Activated naive CD8-positive, alpha-beta T cell treated with anti-CD3 and anti-CD28 coated beads, Interleukin-2, amount 50 U/mL, for 24 hours (primary cell): Measurements from ENCODE around the gene ADCY9.
"Not testable (repeated sequence)": the region's sequence is repeated elsewhere in the genome, so short reads cannot be mapped to it uniquely, and the experiment has no call there.

ENCODE experiments used
- ATAC-seq: fragments of 150-1000 bp; cut with Tn5 transposase; one replicate; pipeline ENCODE4 v1.10.0; 2021
- DNase-seq: peaks from one replicate; pipeline ENCODE4 v3.0.0; 2021
- H3K27ac Mint-ChIP-seq: one replicate; pipeline ENCODE4 v1.8.0; 2021; ENCODE audit warnings: mild to moderate bottlenecking, mixed read lengths
- H3K27me3 Mint-ChIP-seq: one replicate; pipeline ENCODE4 v1.8.0; 2021; ENCODE audit warnings: mixed read lengths
- H3K36me3 Mint-ChIP-seq: one replicate; pipeline ENCODE4 v1.8.0; 2021; ENCODE audit warnings: low read depth, mixed read lengths
- H3K4me1 Mint-ChIP-seq: one replicate; pipeline ENCODE4 v1.8.0; 2021; ENCODE audit warnings: mixed read lengths
- H3K4me3 Mint-ChIP-seq: one replicate; pipeline ENCODE4 v1.8.0; 2021; ENCODE audit warnings: mild to moderate bottlenecking, moderate library complexity, mixed read lengths
- H3K9me3 Mint-ChIP-seq: one replicate; pipeline ENCODE4 v1.8.0; 2021; ENCODE audit warnings: mixed read lengths

Gene ADCY9

GRCh38 chr16:4116325-4117249 is at the start of gene ADCY9:
Gene ADCY9 (minus strand): TSS chr16:4116442. CDS start chr16:4115442, 1,000 bp downstream.
- Mint-ChIP-seq H3K27ac (peak within 1 kb of the TSS; percentile 68), H3K4me3 (peak within 1 kb of the TSS; percentile 82), H3K4me1 (peaks cover 37% of the 10 kb centered on the region), H3K36me3 (peaks cover 3% of the 10 kb centered on the region), H3K9me3 (no peaks in the 10 kb centered on the region), H3K27me3 (peaks cover 14% of the 10 kb centered on the region)
- DNase-seq (peak; percentile 78), ATAC-seq (peak; percentile 78)

GRCh38 chr16:4160658-4161430 is 44.6 kb upstream of the ADCY9 start:
- no peaks in the 10 kb centered on the region for H3K4me1 Mint-ChIP-seq
- H3K4me3 Mint-ChIP-seq: no peak overlapping the region
- no peak overlapping the region for H3K27ac Mint-ChIP-seq
- no peak for DNase-seq
- no peaks in the 10 kb centered on the region for H3K9me3 Mint-ChIP-seq
- no peaks in the 10 kb centered on the region for H3K36me3 Mint-ChIP-seq
- no peak for ATAC-seq
- H3K27me3 Mint-ChIP-seq: no peaks in the 10 kb centered on the region

DNA sequence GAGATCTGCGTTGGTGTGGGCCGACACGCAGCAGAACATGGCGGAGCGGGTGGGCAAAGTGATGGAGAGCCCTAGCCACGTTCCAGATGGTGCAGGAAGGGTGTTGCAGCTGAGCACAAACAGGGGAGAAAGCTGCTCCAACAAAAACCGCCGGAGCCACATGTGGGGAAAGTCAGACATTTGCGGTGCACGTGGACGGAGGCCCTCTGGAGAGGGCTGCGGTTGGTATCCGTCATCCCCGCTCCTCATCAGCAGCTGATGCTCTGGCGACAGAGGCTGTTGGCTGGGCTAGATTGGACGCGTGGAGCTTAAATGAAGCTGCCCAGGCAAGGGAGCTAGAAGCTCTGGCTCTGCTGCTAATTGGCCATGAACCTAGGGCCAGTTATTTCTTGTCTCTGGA is 43.5 kb upstream of the ADCY9 start:
- no peak overlapping the region for H3K27ac Mint-ChIP-seq

DNA sequence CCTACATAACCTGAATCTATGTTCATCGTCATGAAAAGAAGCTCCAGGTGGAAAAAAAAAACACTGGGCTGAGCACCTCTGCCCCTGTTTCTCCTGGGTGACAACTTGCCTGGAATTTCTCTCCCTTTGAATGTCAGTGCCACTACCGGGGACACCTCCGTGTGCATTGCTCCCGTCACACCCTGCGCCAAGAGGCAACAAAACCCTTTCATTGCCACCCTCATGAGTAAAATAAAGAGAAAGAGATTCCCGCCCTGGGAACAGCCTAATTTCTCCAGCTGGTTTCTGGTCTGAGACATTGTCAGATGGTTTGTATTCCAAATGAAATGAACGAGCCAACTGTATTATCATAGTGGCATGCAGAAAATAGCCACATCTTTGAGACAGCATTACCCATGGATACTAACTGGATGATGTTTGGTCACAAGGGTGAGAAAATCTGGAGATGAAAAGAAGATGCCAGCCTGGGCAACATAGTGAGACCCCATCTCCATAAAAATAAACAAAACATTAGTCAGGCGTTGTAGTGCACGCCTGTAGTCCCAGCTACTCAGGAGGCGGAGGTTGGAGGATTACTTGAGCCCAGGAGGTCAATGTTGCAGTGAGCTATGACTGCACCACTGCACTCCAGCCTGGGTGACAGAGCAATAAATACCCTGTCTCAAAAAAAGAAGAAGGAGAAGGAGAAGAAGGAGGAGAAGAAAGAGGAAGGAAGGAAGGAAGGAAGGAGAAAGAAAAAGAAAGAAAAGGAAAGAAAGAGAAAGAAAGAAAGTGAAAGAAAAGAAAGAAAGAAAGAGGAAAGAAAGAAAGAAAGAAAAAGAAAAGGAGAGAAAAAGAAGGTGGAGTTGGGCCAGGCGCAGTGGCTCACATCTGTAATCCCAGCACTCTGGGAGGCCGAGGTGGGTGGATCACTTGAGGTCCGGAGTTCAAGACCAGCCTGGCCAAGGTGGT is 42.2 kb upstream of the ADCY9 start:
- Mint-ChIP-seq H3K27me3 (no peaks in the 10 kb centered on the region), H3K9me3 (no peaks in the 10 kb centered on the region), H3K4me3 (no peak overlapping the region), H3K27ac (no peak overlapping the region), H3K4me1 (no peaks in the 10 kb centered on the region), H3K36me3 (no peaks in the 10 kb centered on the region)
- DNase-seq (no peak), ATAC-seq (no peak)

More for the DNA sequence above, 43.5 kb upstream of the ADCY9 start:
- no peaks in the 10 kb centered on the region for H3K36me3 Mint-ChIP-seq
- ATAC-seq (no peak), DNase-seq (no peak)
- no peak overlapping the region for H3K4me3 Mint-ChIP-seq
- H3K27me3 Mint-ChIP-seq: no peaks in the 10 kb centered on the region
- H3K4me1 Mint-ChIP-seq: no peaks in the 10 kb centered on the region
- no peaks in the 10 kb centered on the region for H3K9me3 Mint-ChIP-seq

GRCh38 chr16:4157376-4157825 is 41.2 kb upstream of the ADCY9 start:
- Mint-ChIP-seq H3K27ac (no peak overlapping the region), H3K9me3 (no peaks in the 10 kb centered on the region)

DNA sequence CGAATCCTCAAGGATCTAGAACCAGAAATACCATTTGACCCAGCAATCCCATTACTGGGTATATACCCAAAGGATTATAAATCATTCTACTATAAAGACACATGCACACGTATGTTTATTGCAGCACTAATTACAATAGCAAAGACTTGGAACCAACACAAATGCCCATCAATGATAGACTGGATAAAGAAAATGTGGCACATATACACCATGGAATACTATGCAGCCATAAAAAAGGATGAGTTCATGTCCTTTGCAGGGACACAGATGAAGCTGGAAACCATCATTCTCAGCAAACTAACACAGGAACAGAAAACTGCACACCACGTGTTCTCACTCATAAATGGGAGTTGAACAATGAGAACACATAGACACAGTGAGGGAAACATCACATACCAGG is 40.3 kb upstream of the ADCY9 start:
- not testable (repeated sequence) for DNase-seq, H3K27me3 Mint-ChIP-seq, H3K27ac Mint-ChIP-seq, H3K4me1 Mint-ChIP-seq, H3K4me3 Mint-ChIP-seq, H3K36me3 Mint-ChIP-seq, ATAC-seq, H3K9me3 Mint-ChIP-seq

More at GRCh38 chr16:4157376-4157825, 41.2 kb upstream of the ADCY9 start:
- Mint-ChIP-seq H3K4me3 (no peak overlapping the region), H3K4me1 (no peaks in the 10 kb centered on the region), H3K27me3 (no peaks in the 10 kb centered on the region), H3K36me3 (no peaks in the 10 kb centered on the region)
- no peak for DNase-seq
- no peak for ATAC-seq

- DNase-seq, H3K4me1 Mint-ChIP-seq, H3K9me3 Mint-ChIP-seq, H3K4me3 Mint-ChIP-seq, ATAC-seq, H3K27ac Mint-ChIP-seq, H3K27me3 Mint-ChIP-seq, H3K36me3 Mint-ChIP-seq: not testable (repeated sequence)
Measured at GRCh38 chr16:4153364-4153763, 37.1 kb upstream of the ADCY9 start.

DNA sequence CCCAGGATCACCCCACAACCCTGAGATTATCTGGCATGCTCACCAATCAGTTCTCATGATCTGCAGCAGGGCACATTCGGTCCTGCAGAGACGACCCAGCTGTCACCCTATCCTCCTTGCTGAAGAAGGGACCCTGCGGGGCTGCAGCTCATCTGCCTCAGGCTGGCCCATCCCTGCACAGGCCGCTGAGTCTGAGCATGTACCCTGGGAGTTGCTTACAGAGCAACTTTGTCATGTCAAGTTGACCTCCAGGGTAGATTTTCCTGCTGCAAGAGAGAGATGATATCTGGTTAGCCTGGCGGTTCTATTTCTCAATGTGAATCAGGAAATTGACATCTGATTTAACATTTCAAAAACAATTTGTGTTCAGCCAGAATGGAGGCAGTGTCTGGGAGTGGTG is 36.0 kb upstream of the ADCY9 start:
- no peak overlapping the region for H3K27ac Mint-ChIP-seq

GRCh38 chr16:4147236-4147635 is 31.0 kb upstream of the ADCY9 start:
- no peaks in the 10 kb centered on the region for H3K9me3 Mint-ChIP-seq
- peaks cover 2% of the 10 kb centered on the region for H3K27me3 Mint-ChIP-seq
- ATAC-seq (no peak), DNase-seq (no peak)
- peaks cover 4% of the 10 kb centered on the region for H3K4me1 Mint-ChIP-seq
- no peaks in the 10 kb centered on the region for H3K36me3 Mint-ChIP-seq
- no peak overlapping the region for H3K27ac Mint-ChIP-seq
- H3K4me3 Mint-ChIP-seq: no peak overlapping the region

More for the DNA sequence above, 36.0 kb upstream of the ADCY9 start:
- Mint-ChIP-seq H3K27me3 (peaks cover under 1% of the 10 kb centered on the region), H3K9me3 (no peaks in the 10 kb centered on the region), H3K36me3 (no peaks in the 10 kb centered on the region), H3K4me1 (no peaks in the 10 kb centered on the region), H3K4me3 (no peak overlapping the region)
- no peak for DNase-seq
- peak; percentile 15 for ATAC-seq

DNA sequence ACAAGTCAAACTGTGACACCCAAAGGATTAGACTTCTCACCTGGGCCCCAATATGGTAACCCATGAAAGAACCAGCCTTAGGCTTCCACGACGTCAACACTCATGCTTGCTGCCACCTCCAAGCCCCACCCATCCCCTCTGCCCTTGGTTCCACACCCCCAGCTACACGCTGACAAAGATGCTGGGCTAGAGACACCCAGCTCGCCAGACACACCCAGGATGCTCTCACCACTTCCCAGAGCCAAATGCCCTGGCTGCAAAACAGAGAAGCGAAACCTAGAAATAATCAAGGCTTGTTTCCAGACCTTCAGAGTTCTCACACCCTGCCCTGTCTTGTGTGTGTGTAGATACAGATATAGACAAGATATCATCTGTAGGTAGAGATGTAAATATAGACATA is 26.0 kb upstream of the ADCY9 start:
- no peak for ATAC-seq
- H3K27me3 Mint-ChIP-seq: peaks cover 5% of the 10 kb centered on the region
- peaks cover 5% of the 10 kb centered on the region for H3K4me1 Mint-ChIP-seq
- no peaks in the 10 kb centered on the region for H3K9me3 Mint-ChIP-seq
- H3K36me3 Mint-ChIP-seq: no peaks in the 10 kb centered on the region
- H3K4me3 Mint-ChIP-seq: no peak overlapping the region
- no peak overlapping the region for H3K27ac Mint-ChIP-seq
- no peak for DNase-seq

- Mint-ChIP-seq H3K27me3 (peaks cover 3% of the 10 kb centered on the region), H3K9me3 (no peaks in the 10 kb centered on the region)
Measured at GRCh38 chr16:4141604-4142003, 25.4 kb upstream of the ADCY9 start.

GRCh38 chr16:4140652-4141051 is 24.4 kb upstream of the ADCY9 start:
- Mint-ChIP-seq H3K36me3 (no peaks in the 10 kb centered on the region), H3K27ac (no peak overlapping the region), H3K9me3 (no peaks in the 10 kb centered on the region), H3K4me1 (peaks cover 5% of the 10 kb centered on the region), H3K27me3 (peaks cover 11% of the 10 kb centered on the region), H3K4me3 (no peak overlapping the region)
- ATAC-seq: no peak
- no peak for DNase-seq

More at GRCh38 chr16:4141604-4142003, 25.4 kb upstream of the ADCY9 start:
- no peak overlapping the region for H3K4me3 Mint-ChIP-seq
- H3K27ac Mint-ChIP-seq: no peak overlapping the region
- DNase-seq: no peak
- peaks cover 5% of the 10 kb centered on the region for H3K4me1 Mint-ChIP-seq
- no peaks in the 10 kb centered on the region for H3K36me3 Mint-ChIP-seq
- no peak for ATAC-seq

- Mint-ChIP-seq H3K27ac (no peak overlapping the region), H3K36me3 (no peaks in the 10 kb centered on the region), H3K4me1 (peaks cover 5% of the 10 kb centered on the region), H3K9me3 (no peaks in the 10 kb centered on the region), H3K4me3 (no peak overlapping the region), H3K27me3 (peaks cover 14% of the 10 kb centered on the region)
- ATAC-seq: no peak
- DNase-seq: no peak
Measured at GRCh38 chr16:4139968-4140367, 23.7 kb upstream of the ADCY9 start.

GRCh38 chr16:4138713-4139112 is 22.5 kb upstream of the ADCY9 start:
- H3K36me3 Mint-ChIP-seq: no peaks in the 10 kb centered on the region
- no peak overlapping the region for H3K27ac Mint-ChIP-seq
- H3K4me3 Mint-ChIP-seq: no peak overlapping the region
- no peaks in the 10 kb centered on the region for H3K9me3 Mint-ChIP-seq
- no peak for DNase-seq
- H3K4me1 Mint-ChIP-seq: peaks cover 5% of the 10 kb centered on the region
- peaks cover 14% of the 10 kb centered on the region for H3K27me3 Mint-ChIP-seq
- no peak for ATAC-seq
